NCI-H446 (cell line): ENCODE measurements around the gene ZSWIM3.

ENCODE experiments used
- DNase-seq, 2 experiments: peaks; one replicate each; lab custom pipeline; 2025; lab: John Stamatoyannopoulos, UW

The ZSWIM3 gene

DNA sequence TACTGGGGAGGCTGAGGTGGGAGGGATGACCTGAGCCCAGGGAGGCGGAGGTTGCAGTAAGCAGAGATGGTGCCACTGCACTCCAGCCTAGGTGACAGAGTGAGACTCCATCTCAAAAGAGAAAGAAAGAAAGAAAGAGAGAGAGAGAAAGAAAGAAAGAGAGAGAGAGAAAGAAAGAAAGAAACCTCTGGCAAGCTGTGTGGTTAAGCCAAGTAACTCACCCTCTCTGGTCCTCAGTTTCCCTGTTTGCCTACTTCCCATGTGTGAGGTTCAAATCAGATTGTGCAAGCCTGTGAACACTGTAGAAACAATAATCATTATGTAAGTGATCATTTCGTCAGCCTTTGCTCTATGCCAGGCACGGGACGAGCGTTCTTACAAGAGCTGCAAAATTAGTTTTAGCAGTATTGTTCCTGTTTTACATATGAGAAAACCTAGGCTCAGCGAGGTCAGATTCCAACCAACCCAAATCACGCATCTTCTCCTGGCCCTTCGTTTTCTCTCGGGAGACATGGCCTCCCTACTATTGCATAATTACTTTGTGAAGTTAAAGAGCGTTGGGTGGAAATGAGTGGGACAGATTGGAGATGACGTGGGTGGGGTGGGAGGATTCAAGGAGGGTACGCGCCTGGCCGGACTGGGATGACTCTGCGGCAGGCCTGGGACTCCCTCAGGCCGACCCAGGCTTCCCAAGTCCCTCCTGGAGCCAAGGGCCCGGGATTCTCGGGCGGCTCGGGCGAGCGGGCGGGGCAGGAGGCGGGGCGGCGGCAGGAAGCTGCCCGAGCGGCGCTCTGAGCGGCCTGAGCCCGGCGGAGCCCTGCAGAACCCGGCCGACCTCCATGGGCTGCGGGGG lies 24.2 kb upstream of the ZSWIM3 start, which contains the start of gene SNX21:
Gene SNX21 (plus strand): TSS at position 770 of the 853 bp plus-strand sequence. CDS start 121 bp downstream, outside the sequence.
- peak; percentile 39 to 85 for DNase-seq

GRCh38 chr20:45833883-45834796 lies 23.3 kb upstream of the ZSWIM3 start:
- peak in 1 of 2 experiments; percentile 63 for DNase-seq

DNA sequence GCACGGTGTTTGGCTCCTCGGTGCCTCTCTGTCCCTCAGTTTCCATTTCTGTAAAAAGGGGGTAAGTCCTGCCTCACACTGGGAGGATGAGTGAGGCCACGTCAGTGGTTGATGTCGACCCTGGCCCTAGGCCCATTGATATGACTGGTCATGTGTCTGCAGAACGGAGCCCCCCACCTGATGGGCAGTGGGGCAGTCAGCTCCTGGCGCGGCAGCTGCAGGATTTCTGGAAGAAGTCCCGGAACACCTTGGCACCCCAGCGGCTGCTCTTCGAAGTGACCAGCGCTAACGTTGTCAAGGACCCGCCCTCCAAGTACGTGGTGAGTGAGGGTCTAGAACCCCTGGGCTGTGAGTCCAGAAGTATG lies 22.6 kb upstream of the ZSWIM3 start:
- no peak for DNase-seq

DNA sequence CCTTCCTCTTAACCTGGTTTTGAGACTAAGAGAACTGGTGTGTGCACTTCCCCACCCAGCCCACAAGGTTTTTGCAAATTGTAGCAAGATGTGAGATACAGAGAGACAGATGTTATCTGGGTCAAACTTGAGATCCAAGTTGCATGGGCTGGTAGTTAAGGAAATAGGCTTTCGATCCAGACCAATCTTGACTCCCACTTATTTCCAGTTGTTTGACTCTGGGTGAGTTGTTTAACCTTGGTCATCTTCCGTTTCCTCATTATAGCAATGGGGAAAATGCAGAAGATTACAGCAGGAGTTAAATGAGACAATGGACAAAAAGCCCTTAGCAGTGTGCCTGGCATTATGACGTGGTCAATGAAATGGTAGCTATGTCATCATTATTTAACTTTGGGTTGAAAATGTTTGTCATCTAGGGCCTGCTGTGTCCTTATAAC lies 22.1 kb upstream of the ZSWIM3 start:
- no peak for DNase-seq

GRCh38 chr20:45835825-45836224 lies 21.6 kb upstream of the ZSWIM3 start:
- DNase-seq: no peak

DNA sequence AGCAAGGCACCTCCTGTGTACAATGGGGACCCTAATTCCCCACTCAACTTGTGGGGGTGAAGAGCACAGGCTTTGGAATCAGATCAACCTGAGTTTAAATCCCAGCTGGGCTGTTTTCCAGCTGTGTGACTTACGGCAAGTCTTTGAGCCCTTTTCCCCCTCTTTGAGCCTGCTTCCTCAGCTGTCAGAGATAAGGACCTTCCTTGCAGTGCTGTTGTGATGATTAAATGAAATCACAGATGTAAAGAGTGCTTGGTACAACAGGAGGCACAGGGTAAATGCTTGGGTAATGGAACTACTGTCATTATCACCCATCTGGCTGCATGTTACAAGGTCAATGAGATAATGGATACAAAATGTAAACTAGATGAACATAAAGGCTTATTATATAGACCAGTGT lies 20.6 kb upstream of the ZSWIM3 start:
- DNase-seq: no peak

- DNase-seq: no peak
Observed at GRCh38 chr20:45840700-45841198, 16.7 kb upstream of the ZSWIM3 start.

- no peak for DNase-seq
Observed at GRCh38 chr20:45841407-45842129, 15.8 kb upstream of the ZSWIM3 start.

- DNase-seq: no peak
Observed at GRCh38 chr20:45842169-45842812, 15.1 kb upstream of the ZSWIM3 start.

DNA sequence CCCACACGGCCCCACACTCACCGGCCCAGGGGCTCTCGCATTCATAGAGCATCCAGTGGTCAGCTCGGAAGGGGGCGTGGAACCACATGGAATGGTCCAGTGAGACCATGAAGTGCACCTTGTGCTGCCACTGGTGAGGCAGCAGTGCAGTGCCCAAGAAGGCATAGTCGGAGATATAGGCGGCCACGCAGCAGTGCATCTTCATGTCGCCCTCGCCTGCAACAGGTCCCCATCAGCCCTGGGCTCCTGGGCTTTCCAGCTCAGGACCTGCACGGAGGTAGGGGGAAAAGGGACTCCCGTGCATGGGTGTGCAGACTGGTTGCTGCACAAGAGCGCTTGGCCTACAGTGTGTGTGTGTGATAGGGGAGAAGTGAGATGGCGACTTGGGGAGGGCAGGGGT lies 13.9 kb upstream of the ZSWIM3 start:
- no peak for DNase-seq

DNA sequence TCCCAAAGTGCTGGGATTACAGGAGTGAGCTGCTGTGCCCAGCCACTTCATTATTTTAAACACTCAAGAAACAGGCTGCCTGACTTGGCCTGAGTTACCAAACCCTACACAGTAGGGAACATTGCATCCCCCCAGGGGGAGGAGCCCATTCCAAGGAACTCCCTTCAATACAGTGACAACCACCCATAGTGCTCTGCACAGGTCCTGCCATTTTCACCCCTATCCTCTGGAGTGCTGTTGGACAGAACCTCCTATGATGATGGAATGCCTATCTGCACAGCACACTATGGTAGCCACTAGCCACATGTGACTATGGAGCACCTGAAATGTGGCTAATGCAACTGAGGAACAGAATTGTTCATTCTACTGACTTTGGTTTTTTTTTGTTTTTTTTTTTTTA lies 12.0 kb upstream of the ZSWIM3 start:
- no peak for DNase-seq

GRCh38 chr20:45848421-45848820 lies 9.0 kb upstream of the ZSWIM3 start:
- DNase-seq: no peak

GRCh38 chr20:45848969-45849582 lies 8.3 kb upstream of the ZSWIM3 start:
- no peak for DNase-seq

- no peak for DNase-seq
Observed at GRCh38 chr20:45850238-45850637, 7.2 kb upstream of the ZSWIM3 start.

DNA sequence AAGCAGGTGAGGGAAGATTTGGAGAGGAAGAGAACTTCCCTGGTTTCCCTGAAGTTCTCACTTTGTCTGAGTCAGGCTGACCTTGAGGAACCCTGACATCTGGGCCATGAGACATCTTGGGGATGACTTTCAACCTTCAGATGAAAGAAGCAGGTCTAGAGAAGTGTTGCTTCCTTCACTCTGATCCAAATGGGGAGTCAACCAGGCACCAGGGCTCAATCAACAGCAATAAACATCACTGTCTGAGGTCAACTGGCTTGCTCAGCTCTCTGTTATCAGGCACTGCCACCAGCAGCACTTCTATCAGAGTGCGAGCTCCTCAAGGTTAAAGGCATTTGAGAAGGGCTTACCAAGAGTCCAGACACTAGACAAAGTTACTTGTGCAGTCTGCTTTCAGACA lies 6.5 kb upstream of the ZSWIM3 start:
- no peak for DNase-seq

DNA sequence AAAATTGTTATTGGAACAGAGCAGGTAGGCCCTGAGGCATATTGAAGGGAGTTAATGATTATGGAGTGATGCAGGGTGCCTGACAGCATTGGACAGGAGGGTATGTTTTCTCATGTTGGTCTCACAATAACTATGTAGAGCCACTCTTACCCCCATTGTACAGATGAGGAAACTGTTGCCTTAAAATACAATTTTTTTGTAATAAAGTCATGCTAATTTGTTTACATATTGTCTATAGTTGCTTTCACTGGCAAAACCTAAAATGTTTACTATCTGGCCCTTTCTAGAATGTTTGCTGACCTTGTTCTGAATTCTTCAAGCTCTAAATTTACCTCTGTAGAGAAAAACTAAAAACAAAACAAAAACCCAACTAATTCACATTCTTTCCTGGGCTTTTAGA lies 5.9 kb upstream of the ZSWIM3 start:
- no peak for DNase-seq

- no peak for DNase-seq
Observed at GRCh38 chr20:45852326-45852725, 5.1 kb upstream of the ZSWIM3 start.

GRCh38 chr20:45853484-45853883 lies 3.9 kb upstream of the ZSWIM3 start:
- no peak for DNase-seq

DNA sequence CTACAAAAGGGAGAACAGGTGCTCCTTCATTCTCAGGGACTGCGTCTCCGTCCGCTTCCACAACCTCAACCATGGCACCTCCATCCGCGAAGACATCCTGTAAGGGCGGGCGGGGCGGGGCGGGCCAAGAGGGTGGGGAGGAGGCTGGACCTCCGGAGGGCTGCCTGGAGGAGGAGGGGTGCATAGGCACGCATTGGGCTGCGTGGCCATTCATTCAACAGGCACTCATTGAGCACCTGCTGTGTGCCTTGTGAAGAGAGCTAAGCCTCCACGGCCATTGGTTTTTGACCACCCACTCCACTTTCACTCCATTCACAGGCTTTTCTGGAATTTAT lies 435 bp downstream of the ZSWIM3 start:
- peak; percentile 29 to 56 for DNase-seq

DNA sequence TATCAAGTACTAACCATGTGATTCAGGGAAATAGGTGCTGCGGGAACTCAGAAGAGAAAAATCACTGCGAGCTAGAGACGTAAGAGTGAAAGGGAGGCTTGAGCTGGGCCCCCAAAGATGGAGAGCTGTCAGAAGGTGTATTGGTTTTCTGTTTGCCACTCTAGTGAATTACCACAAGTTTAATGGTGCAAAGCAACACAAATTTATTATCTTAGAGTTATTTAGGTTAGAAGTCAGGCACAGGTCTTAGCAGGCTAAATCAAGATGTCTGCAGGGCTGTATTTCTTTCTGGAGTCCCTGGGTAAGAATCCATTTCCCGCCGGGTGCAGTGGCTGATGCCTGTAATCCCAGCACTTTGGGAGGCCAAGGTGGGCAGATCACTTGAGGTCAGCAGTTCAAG lies 2.5 kb downstream of the ZSWIM3 start:
- DNase-seq: no peak

DNA sequence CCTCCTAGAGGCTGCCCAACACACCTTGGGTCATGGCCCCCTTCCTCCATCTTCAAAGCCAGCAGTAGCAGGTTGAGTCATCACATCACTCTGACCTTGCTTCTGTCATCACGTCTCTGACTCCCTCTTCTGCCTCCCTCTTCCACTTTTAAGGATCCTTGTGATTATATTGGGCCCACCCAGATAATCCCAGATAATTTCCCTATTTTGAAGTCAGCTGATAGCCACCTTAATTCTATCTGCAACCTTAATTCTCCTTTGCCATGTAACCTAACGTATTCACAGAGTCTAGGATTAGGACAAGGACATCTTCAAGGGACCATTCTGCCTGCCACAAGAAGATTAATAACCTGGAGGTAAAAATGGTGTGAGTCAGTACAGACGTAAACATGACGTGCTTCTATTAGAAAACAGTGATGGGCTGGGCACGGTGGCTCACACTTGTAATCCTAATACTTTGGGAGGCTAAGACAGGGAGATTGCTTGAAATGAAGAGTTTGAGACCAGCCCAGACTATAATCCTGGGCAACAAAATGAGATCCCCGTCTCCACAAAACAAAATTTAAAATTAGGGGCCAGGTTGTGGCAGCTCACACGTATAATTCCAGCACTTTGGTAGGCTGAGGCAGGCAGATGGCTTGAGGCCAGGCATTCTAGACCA lies 3.3 kb downstream of the ZSWIM3 start:
- no peak for DNase-seq
